SH-SY5Y (cell line): ENCODE data around the gene ASIC4.
A peak's percentile ranks its signal among the peaks of the same experiment; 100 is the strongest.

Experiments used
- GATA2 ChIP-seq: IDR thresholded peaks from 2 replicates; pipeline ENCODE4 v1.6.1; 2011; ENCODE audit warnings: mild to moderate bottlenecking, low read depth, low read length
- GATA3 ChIP-seq: IDR thresholded peaks from 2 replicates; pipeline ENCODE4 v1.6.1; 2011; ENCODE audit warnings: low read depth, mild to moderate bottlenecking, low read length, moderate library complexity

GRCh38 chr2:219498280-219499057, 15.8 kb upstream of the ASIC4 start, which contains the start of gene GMPPA:
- 0 out of 2 replicates have a peak, but pooled peaks have one; percentile 23 for TF ChIP-seq GATA2
- no peak for TF ChIP-seq GATA3
